K562 (cell line): ENCODE measurements around the gene GRIK1. TPM values are rescaled to one million over a fixed set of nuclear protein-coding genes. Genes with fewer than 3 reads are reported as not detected.
A peak's percentile ranks its signal among the peaks of the same experiment; 100 is the strongest.

Experiments
- BCLAF1 ChIP-seq, 2 experiments: fragments of 450-650 bp in 1 of 2; IDR thresholded peaks; 2 replicates each; pipeline ENCODE4 v1.6.1; 2011 to 2017; ENCODE audit warnings: low read depth in 2 of 2, antibody characterized with exemption in 1 of 2, borderline replicate concordance in 1 of 2, low read length in 1 of 2, mild to moderate bottlenecking in 1 of 2, mixed read lengths in 1 of 2; ENCODE audit not compliant: control insufficient read depth in 1 of 2
- CBX3 ChIP-seq, 2 experiments: IDR thresholded peaks; 1 replicate in 1 of 2; 2 replicates in 1 of 2; pipeline ENCODE4 v1.6.1; 2012; ENCODE audit warnings: inconsistent platforms in 2 of 2, low read length in 2 of 2, borderline replicate concordance in 1 of 2, control low read depth in 1 of 2
- CC2D1A ChIP-seq: fragments of 450-650 bp; IDR thresholded peaks from 2 replicates; pipeline ENCODE4 v1.6.1; 2017; ENCODE audit warnings: mild to moderate bottlenecking
- CCAR2 ChIP-seq: fragments of 200-400 bp; formaldehyde crosslinking; IDR thresholded peaks from 2 replicates; pipeline ENCODE4 v1.6.1; 2017; ENCODE audit warnings: mild to moderate bottlenecking, low read depth, low read length
- DDX20 ChIP-seq: fragments of 450-650 bp; IDR thresholded peaks from 2 replicates; pipeline ENCODE4 v1.6.1; 2016; ENCODE audit warnings: missing genetic modification characterization, low read depth, mild to moderate bottlenecking, missing compliant biosample characterization, moderate library complexity
- EP300 ChIP-seq: IDR thresholded peaks from 2 replicates; pipeline ENCODE4 v1.6.1; 2012; ENCODE audit warnings: low read length, improper control_type of control experiment
- ERF ChIP-seq: fragments of 450-650 bp; formaldehyde crosslinking; IDR thresholded peaks from 2 replicates; pipeline ENCODE4 v1.4.0; 2020; ENCODE audit warnings: mild to moderate bottlenecking, mixed read lengths
- ESRRA ChIP-seq: fragments of 450-650 bp; IDR thresholded peaks from 2 replicates; pipeline ENCODE4 v1.6.1; 2014; ENCODE audit warnings: low read depth, mild to moderate bottlenecking, moderate library complexity, borderline replicate concordance
- FOXM1 ChIP-seq, 2 experiments: fragments of 450-650 bp in 1 of 2; sonication (generic) in 1 of 2; formaldehyde crosslinking in 1 of 2; IDR thresholded peaks; 2 replicates each; pipeline versions ENCODE4 v1.6.1 to v1.9.0; 2017 to 2022; ENCODE audit warnings: low read depth in 2 of 2, mild to moderate bottlenecking in 2 of 2, missing genetic modification reagents in 1 of 2, moderate library complexity in 1 of 2
- HDGF ChIP-seq: fragments of 450-650 bp; IDR thresholded peaks from 2 replicates; pipeline ENCODE4 v1.6.1; 2016
- KLF6 ChIP-seq: fragments of 250-450 bp; sonication (Bioruptor Pico); IDR thresholded peaks from 2 replicates; pipeline ENCODE4 v1.4.0; 2020; ENCODE audit warnings: mild to moderate bottlenecking, moderate library complexity, borderline replicate concordance
- NCOA2 ChIP-seq, 2 experiments: fragments of 450-650 bp; IDR thresholded peaks; 2 replicates each; pipeline ENCODE4 v1.6.1; 2018; ENCODE audit warnings: mild to moderate bottlenecking in 2 of 2, moderate library complexity in 1 of 2; ENCODE audit not compliant: partially characterized antibody in 2 of 2
- POLR2A ChIP-seq: fragments of 450-650 bp; conservative IDR thresholded peaks from 2 replicates; pipeline ENCODE4 v1.6.1; 2016
- PTTG1 ChIP-seq: fragments of 450-650 bp; IDR thresholded peaks from 2 replicates; pipeline ENCODE4 v1.6.1; 2016; ENCODE audit warnings: low read depth, mild to moderate bottlenecking, missing genetic modification characterization, missing compliant biosample characterization
- RAD21 ChIP-seq, 2 experiments: fragments of 250-450 bp in 1 of 2; fragments of 450-650 bp in 1 of 2; sonication (Bioruptor Pico) in 1 of 2; formaldehyde crosslinking in 1 of 2; IDR thresholded peaks in 1 of 2; conservative IDR thresholded peaks in 1 of 2; 2 replicates each; pipeline versions ENCODE4 v1.4.0 to v1.8.0; 2020 to 2022; ENCODE audit warnings: mild to moderate bottlenecking in 2 of 2, moderate library complexity in 1 of 2
- SETDB1 ChIP-seq: IDR thresholded peaks from one replicate; pipeline ENCODE4 v1.6.1; 2012; ENCODE audit warnings: low read length, control low read depth, inconsistent platforms
- SMAD3 ChIP-seq: fragments of 450-650 bp; formaldehyde crosslinking; conservative IDR thresholded peaks from 2 replicates; pipeline ENCODE4 v1.4.0; 2020; ENCODE audit warnings: mild to moderate bottlenecking
- SMAD4 ChIP-seq: fragments of 250-450 bp; sonication (Bioruptor Pico); conservative IDR thresholded peaks from 2 replicates; pipeline ENCODE4 v1.8.0; 2021; ENCODE audit warnings: inconsistent platforms, mild to moderate bottlenecking, moderate library complexity
- TRIM24 ChIP-seq, 2 experiments: fragments of 450-650 bp; IDR thresholded peaks; 2 replicates each; pipeline ENCODE4 v1.6.1; 2016
- TRIM28 ChIP-seq: fragments of 450-650 bp; IDR thresholded peaks from 2 replicates; pipeline ENCODE4 v1.6.1; 2017
- XRCC3 ChIP-seq: fragments of 450-650 bp; IDR thresholded peaks from 2 replicates; pipeline ENCODE4 v1.6.1; 2017; ENCODE audit warnings: mild to moderate bottlenecking, moderate library complexity
- YY1 ChIP-seq, 3 experiments: IDR thresholded peaks; 2 replicates each; pipeline ENCODE4 v1.6.1; 2011; ENCODE audit warnings: low read length in 2 of 3, mild to moderate bottlenecking in 2 of 3, moderate library complexity in 2 of 3, borderline replicate concordance in 1 of 3, control low read depth in 1 of 3, low read depth in 1 of 3; ENCODE audit not compliant: insufficient read depth in 3 of 3, insufficient replicate concordance in 2 of 3, control insufficient read depth in 1 of 3, insufficient read length in 1 of 3; ENCODE audit errors: extremely low read depth in 1 of 3
- ZEB2 ChIP-seq: fragments of 450-650 bp; IDR thresholded peaks from 2 replicates; pipeline ENCODE4 v1.6.1; 2016
- ZNF584 ChIP-seq: fragments of 200-800 bp; sonication (Bioruptor generic); IDR thresholded peaks from 2 replicates; pipeline ENCODE4 v1.6.1; 2016; ENCODE audit warnings: low read depth, mild to moderate bottlenecking, missing genetic modification characterization, missing compliant biosample characterization
- ZNF644 ChIP-seq: fragments of 200-800 bp; sonication (Bioruptor generic); IDR thresholded peaks from 2 replicates; pipeline ENCODE4 v1.6.1; 2016; ENCODE audit warnings: low read depth, missing genetic modification characterization, missing compliant biosample characterization
- ZNF79 ChIP-seq: fragments of 250-450 bp; sonication (Bioruptor Pico); IDR thresholded peaks from 2 replicates; pipeline ENCODE4 v1.4.0; 2020; ENCODE audit warnings: low read depth, mild to moderate bottlenecking, moderate library complexity
- polyA plus RNA-seq, 8 experiments: library from polyadenylated mRNA; depleted of rRNA in 4 of 8; stranded (reverse) in 5 of 8; unstranded in 3 of 8; fragments of >200 nt; fragmentation: Nextera tagmentation in 2 of 8; fragmentation: Illumina TruSeq in 1 of 8; extraction: Ambion mirVana in 2 of 8; extraction: Trizol in 1 of 8; gene quantifications; 2 replicates each; pipeline versions ENCODE4 v1.2.1 to v1.2.3, GENCODE V29; 2011 to 2014; ENCODE audit warnings: inconsistent platforms in 1 of 8, missing spikeins in 1 of 8
- total RNA-seq, 7 experiments: library from RNA; depleted of rRNA in 6 of 7; stranded (reverse); fragments of >200 nt in 6 of 7; fragmentation: Illumina TruSeq in 2 of 7; extraction: Trizol in 2 of 7; gene quantifications; 2 replicates each; pipeline versions ENCODE4 v1.2.1 to v1.2.3, GENCODE V29; 2011 to 2021; ENCODE audit warnings: low replicate concordance in 1 of 7

The GRIK1 gene
- total and polyA plus RNA-seq, 9 of the 15 experiments (the other 6 are each of a cell fraction or from before 2014, with no cell fraction given) = 0.17 to 2.8 (median 0.53) TPM

GRCh38 chr21:29660047-29660720, 279.6 kb downstream of the GRIK1 start (continued):
- no peak for TF ChIP-seq SMAD3 (CRISPR knock-in tag)
- peak; percentile 56; the same call in 1 of the 2 replicates for TF ChIP-seq DDX20 (tag)
- TF ChIP-seq SMAD4 (CRISPR knock-in tag) = peak; percentile 81
- TF ChIP-seq ZNF584 = no peak
- 0 out of 4 replicates have a peak, but pooled peaks have one; percentile 7 to 11 for TF ChIP-seq RAD21 (CRISPR knock-in tag; conservative IDR thresholded peaks at IDR 0.05 in 1 of 2, IDR thresholded peaks at IDR 0.05 in 1 of 2)
- no peak for TF ChIP-seq POLR2A
- TF ChIP-seq HDGF = no peak
- no peak for TF ChIP-seq ESRRA
- TF ChIP-seq TRIM28 = peak; percentile 94
- 0 out of 2 replicates have a peak, but pooled peaks have one; percentile 35 for TF ChIP-seq ZEB2
- TF ChIP-seq ZNF644 (tag) = peak; percentile 63; the same call in 1 of the 2 replicates
- TF ChIP-seq CBX3 (IDR thresholded peaks at IDR 0.05; ENCODE audit: borderline replicate concordance in 1 of 2, low read length in 2 of 2) = peak in 1 of 2 experiments; percentile 100; a peak in 2 of 3 replicates
- peak; percentile 78; the same call in 1 of the 2 replicates for TF ChIP-seq XRCC3
- 0 out of 2 replicates have a peak, but pooled peaks have one; percentile 69 for TF ChIP-seq PTTG1
- peak; percentile 27; the same call in 1 of the 2 replicates for TF ChIP-seq ZNF79
- no peak for TF ChIP-seq CCAR2
- no peak for TF ChIP-seq NCOA2 (IDR thresholded peaks at IDR 0.05; ENCODE audit: partially characterized antibody in 2 of 2)
- peak; percentile 92 to 93 for TF ChIP-seq TRIM24 (IDR thresholded peaks at IDR 0.05)
- TF ChIP-seq CC2D1A = 0 out of 2 replicates have a peak, but pooled peaks have one; percentile 13
- 0 out of 2 replicates have a peak, but pooled peaks have one; percentile 6 for TF ChIP-seq EP300
- TF ChIP-seq SETDB1 = no peak
- 0 out of 2 replicates have a peak, but pooled peaks have one; percentile 31 for TF ChIP-seq KLF6 (CRISPR knock-in tag)
- TF ChIP-seq ERF (CRISPR knock-in tag) = 0 out of 2 replicates have a peak, but pooled peaks have one; percentile 78
- TF ChIP-seq BCLAF1 (IDR thresholded peaks at IDR 0.05; ENCODE audit: borderline replicate concordance in 1 of 2, control insufficient read depth in 1 of 2, low read depth in 2 of 2, low read length in 1 of 2) = 0 out of 4 replicates have a peak, but pooled peaks of 1 of the 2 experiments have one; percentile 33
- 0 out of 2 replicates have a peak, but pooled peaks have one; percentile 20 for TF ChIP-seq FOXM1 (IDR thresholded peaks at IDR 0.05; ENCODE audit: low read depth)
- TF ChIP-seq FOXM1 (CRISPR knock-in tag; IDR thresholded peaks at IDR 0.05; ENCODE audit: low read depth) = no peak
- peak in 1 of 3 experiments; percentile 68 for TF ChIP-seq YY1 (IDR thresholded peaks at IDR 0.05; ENCODE audit: borderline replicate concordance in 1 of 3, control insufficient read depth in 1 of 3, extremely low read depth in 1 of 3, insufficient read depth in 3 of 3, insufficient read length in 1 of 3, insufficient replicate concordance in 2 of 3, low read depth in 1 of 3, low read length in 2 of 3)
